ENCODE data around the gene NLRP14.

Gene NLRP14

DNA sequence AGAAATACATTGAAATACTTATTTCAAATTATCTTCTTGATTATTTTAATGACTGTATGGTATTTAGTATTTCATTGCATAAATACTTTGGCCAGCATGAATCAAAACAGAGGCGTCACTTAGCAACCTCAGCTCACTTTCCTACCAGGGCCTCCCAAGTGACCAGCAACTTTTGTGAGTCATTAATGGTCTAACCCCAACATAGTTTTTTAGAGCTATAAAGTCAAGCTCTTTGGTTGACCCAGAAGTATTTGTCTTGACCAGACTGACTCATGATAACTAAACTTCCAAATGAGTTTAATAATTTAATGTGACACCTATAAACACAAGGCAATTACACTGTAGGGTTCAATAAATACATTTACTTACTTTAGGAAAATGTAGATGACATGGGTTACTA is 40.6 kb downstream of the NLRP14 start:
- DNase-seq, result no peak

DNA sequence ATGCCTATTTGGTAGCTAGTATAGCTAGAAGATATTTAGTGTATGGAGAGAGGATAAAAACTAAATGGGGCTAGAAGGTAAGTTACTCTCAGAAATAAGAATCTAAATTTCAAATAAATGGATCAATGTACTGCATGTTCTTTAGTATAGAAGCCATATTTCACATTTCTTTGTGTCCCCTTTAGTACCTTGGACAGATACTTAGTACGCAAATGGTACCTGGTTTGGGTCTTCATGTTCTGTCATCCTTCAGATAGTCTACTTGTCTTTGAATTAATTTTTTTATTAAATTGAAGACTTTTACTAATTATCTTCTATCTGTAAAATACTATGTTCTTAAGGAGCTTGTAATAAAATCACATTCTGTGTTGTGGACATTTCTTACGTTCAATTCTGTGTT is 42.3 kb downstream of the NLRP14 start:
- no peak for DNase-seq

DNA sequence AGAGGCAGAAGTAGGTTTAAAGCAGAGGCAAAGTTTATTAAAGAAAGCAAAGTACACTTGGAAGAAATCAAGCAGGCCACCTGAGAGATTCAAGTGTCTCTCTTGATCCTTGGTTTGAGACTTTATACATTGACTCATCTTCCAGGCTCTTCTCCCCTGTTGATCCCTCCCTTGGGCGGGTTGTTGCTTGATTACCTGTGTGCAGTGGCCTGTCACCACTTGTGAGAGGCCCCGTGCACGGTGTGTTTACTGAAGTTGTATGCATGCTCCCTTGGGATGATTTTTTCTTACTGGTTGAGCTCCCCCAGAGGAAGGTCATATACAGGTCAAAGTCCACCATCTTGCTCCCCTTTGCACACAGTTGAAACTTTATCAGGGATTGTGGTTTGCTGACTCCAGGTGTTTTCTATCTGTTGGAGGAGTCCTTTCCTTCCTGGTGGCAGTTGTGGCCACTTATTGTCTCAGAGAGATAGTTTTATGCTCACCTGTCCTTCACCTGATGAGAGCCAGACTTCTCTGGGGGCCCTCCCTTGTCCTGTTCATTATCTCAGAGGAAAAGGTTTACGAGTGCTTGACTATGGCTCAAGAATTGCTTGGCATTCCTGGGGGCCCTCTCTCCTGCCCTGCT is 52.2 kb downstream of the NLRP14 start:
- no peak for DNase-seq

GRCh38 chr11:7077101-7077500 is 56.8 kb downstream of the NLRP14 start:
- DNase-seq, result no peak

DNA sequence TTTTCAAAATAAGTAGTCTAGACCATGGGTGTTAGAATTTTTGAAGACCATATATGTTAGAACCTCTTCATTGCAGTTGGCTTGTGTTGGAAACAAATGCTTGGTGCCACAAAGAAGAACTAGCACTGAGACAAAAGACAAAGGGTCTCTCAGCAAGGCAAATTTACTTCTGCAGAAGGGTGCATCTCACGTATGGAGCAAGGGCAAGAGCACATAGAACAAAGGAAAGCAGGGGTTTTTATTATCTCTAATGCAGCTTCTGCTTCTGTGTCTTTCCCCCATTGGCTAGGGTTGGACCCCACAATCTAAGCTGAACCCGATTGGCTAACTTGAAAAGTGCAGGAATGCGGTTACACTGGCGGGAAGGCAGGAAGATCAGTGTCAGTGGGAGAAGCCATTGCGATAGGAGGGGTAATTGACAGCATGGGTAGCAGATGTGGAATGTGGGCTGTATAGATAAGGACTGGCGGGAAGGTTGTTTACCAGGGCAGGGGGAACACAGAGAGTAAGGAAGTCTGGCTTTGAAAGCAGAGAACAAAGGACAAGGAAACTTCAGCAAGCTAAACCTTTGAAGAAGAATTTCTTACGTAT is 59.4 kb downstream of the NLRP14 start:
- DNase-seq, result no peak

DNA sequence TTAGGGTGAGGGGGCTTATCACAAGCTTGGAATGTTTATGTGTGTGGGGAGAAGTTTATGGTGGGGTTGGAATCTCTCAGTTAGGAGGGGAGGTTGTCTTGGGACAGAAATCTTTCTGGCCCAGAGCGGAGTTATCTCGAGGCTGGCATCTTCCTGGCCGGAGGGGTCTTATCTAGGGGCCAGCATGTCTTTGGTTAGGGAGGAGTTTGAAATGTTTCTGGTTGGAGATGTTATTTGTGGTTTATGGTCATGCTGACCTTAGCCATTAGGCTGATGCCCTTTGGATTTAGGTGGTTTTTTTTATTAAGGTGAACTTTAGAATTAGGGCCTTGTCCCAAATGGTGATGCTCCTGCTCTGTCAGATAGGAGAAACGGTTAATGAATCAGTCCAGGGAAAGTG is 60.6 kb downstream of the NLRP14 start:
- DNase-seq, result no peak

DNA sequence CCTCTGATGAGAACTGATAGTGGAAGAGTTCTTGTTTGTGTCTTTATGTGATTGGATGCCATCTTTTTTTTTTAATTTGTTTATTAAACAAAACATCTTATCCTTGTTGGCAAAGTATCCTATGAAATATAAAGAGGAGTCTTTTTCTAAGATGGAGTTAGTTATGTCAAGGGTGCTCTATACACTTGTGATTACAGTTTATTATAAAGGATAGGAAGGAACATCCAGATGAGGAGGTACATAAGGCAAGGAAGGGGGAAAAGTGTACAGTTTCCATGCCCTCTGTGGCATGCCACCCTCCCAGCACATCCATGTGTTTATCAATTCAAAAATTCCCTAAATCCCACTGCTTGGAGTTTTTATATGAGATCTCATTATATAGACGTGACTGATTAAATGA is 61.2 kb downstream of the NLRP14 start:
- DNase-seq, result no peak

DNA sequence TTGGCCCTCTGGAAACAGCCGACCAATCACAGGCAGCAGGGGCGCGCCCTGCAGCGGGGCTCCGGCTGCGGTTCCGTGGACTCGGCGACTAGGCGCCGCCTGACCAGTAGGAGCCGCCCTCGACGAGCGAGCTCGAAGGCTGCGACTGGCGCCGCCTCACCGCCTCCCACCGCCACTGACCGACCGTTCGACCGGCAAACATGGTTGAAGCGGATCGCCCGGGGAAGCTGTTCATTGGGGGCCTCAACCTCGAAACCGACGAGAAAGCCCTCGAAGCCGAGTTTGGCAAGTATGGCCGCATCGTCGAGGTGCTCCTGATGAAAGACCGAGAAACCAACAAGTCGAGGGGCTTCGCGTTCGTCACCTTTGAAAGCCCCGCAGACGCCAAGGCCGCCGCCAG is 68.6 kb downstream of the NLRP14 start, which contains the start of gene RBMXL2:
RBMXL2 (plus strand) TSS at position 78 of the 400 bp plus-strand sequence; CDS start at position 201, 123 bp downstream.
- no peak for DNase-seq

DNA sequence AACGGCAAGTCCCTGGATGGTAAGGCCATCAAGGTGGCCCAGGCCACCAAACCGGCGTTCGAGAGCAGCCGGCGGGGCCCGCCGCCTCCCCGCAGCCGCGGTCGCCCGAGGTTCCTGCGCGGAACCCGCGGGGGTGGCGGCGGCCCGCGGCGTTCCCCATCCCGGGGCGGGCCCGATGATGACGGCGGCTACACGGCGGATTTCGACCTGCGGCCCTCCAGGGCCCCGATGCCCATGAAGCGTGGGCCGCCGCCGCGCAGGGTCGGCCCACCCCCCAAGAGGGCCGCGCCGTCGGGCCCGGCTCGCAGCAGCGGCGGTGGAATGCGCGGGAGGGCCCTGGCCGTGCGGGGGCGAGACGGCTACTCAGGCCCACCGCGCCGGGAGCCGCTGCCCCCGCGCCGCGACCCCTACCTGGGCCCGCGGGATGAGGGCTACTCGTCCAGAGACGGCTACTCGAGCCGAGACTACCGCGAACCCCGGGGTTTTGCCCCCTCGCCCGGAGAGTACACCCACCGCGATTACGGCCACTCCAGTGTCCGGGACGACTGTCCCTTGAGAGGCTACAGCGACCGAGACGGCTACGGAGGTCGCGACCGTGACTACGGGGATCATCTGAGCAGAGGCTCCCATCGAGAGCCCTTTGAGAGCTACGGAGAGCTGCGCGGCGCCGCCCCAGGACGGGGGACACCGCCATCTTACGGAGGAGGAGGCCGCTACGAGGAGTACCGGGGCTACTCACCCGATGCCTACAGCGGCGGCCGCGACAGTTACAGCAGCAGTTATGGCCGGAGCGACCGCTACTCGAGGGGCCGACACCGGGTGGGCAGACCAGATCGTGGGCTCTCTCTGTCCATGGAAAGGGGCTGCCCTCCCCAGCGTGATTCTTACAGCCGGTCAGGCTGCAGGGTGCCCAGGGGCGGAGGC is 69.3 kb downstream of the NLRP14 start:
- DNase-seq, result no peak

GRCh38 chr11:7098235-7098832 is 78.1 kb downstream of the NLRP14 start:
- peak; percentile 22 for DNase-seq

GRCh38 chr11:7115780-7116179 is 95.5 kb downstream of the NLRP14 start:
- no peak for DNase-seq

DNA sequence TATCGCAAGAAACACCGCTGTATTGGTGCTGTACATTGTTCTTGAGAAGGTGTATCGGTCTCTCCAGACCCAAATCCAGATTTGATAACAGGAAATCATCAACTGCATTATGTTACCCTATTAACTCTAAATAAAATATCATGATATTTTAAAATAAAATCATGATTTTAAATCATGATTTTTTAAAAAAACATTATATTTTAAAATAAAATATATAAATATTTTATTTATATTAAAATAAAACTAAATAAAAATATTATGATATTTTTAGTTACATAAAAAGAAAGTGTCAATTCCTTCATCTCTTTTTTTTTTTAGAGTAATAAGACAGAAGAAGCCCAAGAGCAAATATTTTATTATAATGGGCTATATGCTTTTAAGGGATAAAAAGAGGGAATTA is 96.1 kb downstream of the NLRP14 start:
- no peak for DNase-seq
